Esophagus (tissue), 2 donors: ENCODE data around the gene LYPD1. TPM values are rescaled to one million over a fixed set of nuclear protein-coding genes. Genes with fewer than 3 reads are reported as not detected.

ENCODE experiments used
- H3K27ac ChIP-seq, 2 donors: one replicate each; pipeline ENCODE4 v1.5.1; 2013; ENCODE audit warnings: low read depth in 2 of 2, mild to moderate bottlenecking in 2 of 2, inconsistent platforms in 1 of 2, low read length in 1 of 2, moderate library complexity in 1 of 2
- H3K27me3 ChIP-seq, 2 donors: one replicate each; pipeline ENCODE4 v1.6.1; 2013; ENCODE audit warnings: low read length in 2 of 2, control low read depth in 1 of 2, mild to moderate bottlenecking in 1 of 2; ENCODE audit not compliant: insufficient read depth in 2 of 2, control insufficient read depth in 1 of 2
- H3K36me3 ChIP-seq, 2 donors: one replicate each; pipeline ENCODE4 v1.6.1; 2013; ENCODE audit warnings: low read length in 1 of 2; ENCODE audit not compliant: control insufficient read depth in 2 of 2, insufficient read depth in 2 of 2
- H3K4me1 ChIP-seq, 2 donors: one replicate each; pipeline ENCODE4 v1.6.1; 2013; ENCODE audit warnings: low read length in 1 of 2; ENCODE audit not compliant: control insufficient read depth in 2 of 2, insufficient read depth in 2 of 2
- H3K4me3 ChIP-seq, 2 donors: one replicate each; pipeline ENCODE4 v1.5.1; 2013; ENCODE audit warnings: low read length in 2 of 2, mild to moderate bottlenecking in 2 of 2, low read depth in 1 of 2, moderate library complexity in 1 of 2
- H3K9me3 ChIP-seq, 2 donors: one replicate each; pipeline ENCODE4 v1.6.1; 2013; ENCODE audit warnings: mild to moderate bottlenecking in 2 of 2, low read depth in 1 of 2, low read length in 1 of 2, moderate library complexity in 1 of 2; ENCODE audit not compliant: control insufficient read depth in 2 of 2, insufficient read depth in 1 of 2
- WGBS, 2 donors: extraction: QIAGEN DNeasy Blood & Tissue Kit; methylation state at CpG; one replicate each; pipeline ENCODE4 v1.1.7; 2013; 5-methylcytosine and 5-hydroxymethylcytosine counted together
- polyA plus RNA-seq, 2 donors: library from polyadenylated mRNA; stranded (reverse); fragments of 200-250 nt; gene quantifications; one replicate each; pipeline ENCODE4 v1.2.3, GENCODE V29; 2013
- donor health status: healthy with polysubstance abuse.
- donor health status: Bipolar disorder and iron deficiency.

LYPD1 gene
- polyA plus RNA-seq, 2 donors = 0.24 to 0.56 TPM

DNA sequence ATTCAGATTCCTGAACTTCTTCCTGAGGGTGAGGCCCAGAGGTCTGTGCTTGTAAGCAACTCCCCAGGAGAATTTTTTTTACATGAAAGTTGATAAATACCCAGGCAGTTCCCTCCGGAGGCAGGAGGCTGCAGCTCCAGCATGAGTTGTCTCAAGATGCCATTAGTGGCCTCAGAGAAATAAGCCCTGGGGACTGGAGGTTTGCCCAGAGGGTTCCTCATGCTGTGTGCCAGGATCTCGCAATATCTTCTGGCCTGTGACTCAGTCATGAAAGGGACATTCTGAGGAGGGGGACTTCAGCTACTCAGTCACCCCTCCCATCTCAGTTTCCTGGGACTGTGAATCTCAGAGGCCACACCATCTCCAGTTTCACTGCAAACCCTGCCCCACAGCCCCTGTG lies 49.9 kb downstream of the LYPD1 start:
- H3K4me1 ChIP-seq = peaks cover 0 to 5% of the 10 kb centered on the region in 2 donors
- 43 to 48% methylated on average over 2 of the region's 2 CpGs for WGBS, 2 donors
- no peaks in the 10 kb centered on the region for H3K27me3 ChIP-seq
- no peaks in the 10 kb centered on the region for H3K36me3 ChIP-seq
- no peaks in the 10 kb centered on the region for H3K9me3 ChIP-seq
- H3K27ac ChIP-seq = no peak overlapping the region
- H3K4me3 ChIP-seq = no peak overlapping the region

DNA sequence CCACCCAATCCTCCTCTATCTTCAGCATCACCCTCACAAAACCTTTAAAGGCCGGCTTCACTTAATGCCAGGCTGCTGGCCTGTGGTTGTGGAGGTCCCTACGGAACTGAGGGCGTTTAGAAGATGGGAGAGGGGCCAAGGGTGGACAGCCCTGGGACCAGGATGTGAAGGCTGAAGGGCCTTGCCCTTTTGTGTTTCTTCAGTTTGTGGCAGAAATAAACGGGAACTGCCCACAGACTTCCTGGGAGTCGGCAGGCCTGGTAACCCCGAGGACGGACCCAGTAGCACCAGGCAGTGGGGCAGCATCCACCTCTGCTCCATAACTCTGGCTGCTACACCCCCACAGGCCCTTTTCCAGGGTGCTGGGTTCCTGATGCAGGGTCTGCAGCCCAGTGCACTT lies 51.3 kb downstream of the LYPD1 start:
- Histone ChIP-seq H3K4me1 (peaks cover 0 to 5% of the 10 kb centered on the region in 2 donors), H3K27me3 (no peaks in the 10 kb centered on the region), H3K36me3 (no peaks in the 10 kb centered on the region), H3K4me3 (no peak overlapping the region), H3K9me3 (no peaks in the 10 kb centered on the region), H3K27ac (no peak overlapping the region)
- 84 to 89% methylated on average over 7 of the region's 7 CpGs for WGBS, 2 donors

DNA sequence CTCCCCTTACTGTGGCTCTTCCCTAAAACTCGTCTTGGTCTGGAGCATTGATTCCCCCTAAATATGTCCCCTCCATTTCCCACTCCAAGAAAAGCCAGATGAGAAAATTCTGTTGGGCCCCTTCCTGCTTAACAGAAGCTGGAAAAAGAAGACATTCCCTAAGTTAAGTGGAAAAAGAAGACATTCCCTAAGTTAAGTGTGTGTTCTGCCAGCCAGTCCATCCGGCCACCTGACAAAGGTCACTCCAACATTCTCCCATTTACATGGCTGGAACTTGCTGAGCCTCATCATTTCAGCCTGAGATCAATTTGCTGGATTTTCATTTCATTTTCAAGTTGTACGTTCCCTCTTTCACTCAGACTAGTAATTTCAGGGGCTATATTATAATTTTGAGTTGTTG lies 52.0 kb downstream of the LYPD1 start:
- WGBS, 2 donors = 67 to 84% methylated on average over 3 of the region's 3 CpGs
- Histone ChIP-seq H3K4me1 (peaks cover 0 to 5% of the 10 kb centered on the region in 2 donors), H3K27me3 (no peaks in the 10 kb centered on the region), H3K27ac (no peak overlapping the region), H3K9me3 (no peaks in the 10 kb centered on the region), H3K4me3 (no peak overlapping the region), H3K36me3 (no peaks in the 10 kb centered on the region)

DNA sequence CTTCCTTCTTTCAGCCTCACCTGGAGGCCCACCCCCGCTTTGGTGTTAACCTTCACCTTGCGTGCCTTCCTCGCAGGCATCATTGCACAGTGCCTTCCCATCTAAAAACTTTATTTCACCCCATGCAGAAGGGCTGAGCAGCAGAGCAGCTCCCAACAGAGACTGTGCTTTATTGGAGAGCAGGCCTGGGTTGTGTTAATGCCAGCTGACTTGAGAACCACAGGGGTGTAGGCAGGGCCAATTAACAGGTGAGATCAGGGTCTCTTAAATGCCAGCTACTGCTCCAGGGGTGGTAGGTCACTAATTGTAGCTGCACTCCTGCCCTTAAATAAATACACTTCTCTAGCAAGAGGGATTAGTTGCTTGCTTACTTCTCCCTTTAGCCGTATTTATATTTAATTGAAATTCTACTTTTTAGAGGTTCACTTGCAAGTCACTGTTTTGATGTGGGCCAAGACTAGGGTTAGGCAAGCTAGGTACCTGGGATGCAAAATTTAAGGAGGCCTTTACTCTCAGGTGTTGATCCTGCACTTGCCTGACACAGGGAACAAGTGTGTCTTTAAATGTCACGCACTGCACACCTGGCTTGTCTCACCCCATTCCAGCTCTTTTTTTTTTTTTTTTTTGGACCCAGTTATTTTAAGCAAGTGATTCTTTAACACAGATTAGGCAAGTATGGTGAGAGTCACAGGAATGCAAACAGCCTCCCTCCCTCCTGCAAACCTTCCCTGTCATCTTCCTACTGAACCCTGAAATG lies 54.5 kb downstream of the LYPD1 start:
- Histone ChIP-seq H3K4me1 (peaks cover 0 to 3% of the 10 kb centered on the region in 2 donors), H3K9me3 (no peaks in the 10 kb centered on the region), H3K27me3 (no peaks in the 10 kb centered on the region), H3K36me3 (no peaks in the 10 kb centered on the region), H3K4me3 (no peak overlapping the region), H3K27ac (no peak overlapping the region)
- 80 to 86% methylated on average over 5 of the region's 5 CpGs for WGBS, 2 donors

DNA sequence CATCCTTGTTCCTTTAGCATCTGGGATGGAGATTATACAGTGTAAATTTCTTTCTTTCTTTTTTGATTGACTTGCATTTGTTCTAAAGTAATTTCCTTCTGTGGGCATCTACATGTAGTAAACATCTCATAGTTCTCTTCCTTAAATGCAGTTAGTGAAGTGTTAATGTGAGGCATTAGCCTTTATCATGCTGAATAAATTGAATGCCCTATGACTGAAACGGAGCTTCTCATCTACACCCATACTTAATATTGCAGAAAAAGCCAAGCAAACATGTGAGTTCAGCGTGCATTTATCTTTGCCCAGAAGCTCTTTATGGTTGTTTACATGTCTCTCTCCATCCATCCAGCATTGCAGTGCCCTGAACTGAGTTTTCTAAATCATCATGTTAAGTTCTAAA lies 58.3 kb downstream of the LYPD1 start:
- no peak overlapping the region for H3K27ac ChIP-seq
- no peaks in the 10 kb centered on the region for H3K9me3 ChIP-seq
- WGBS, 2 donors = 66 to 71% methylated on average over 2 of the region's 2 CpGs
- no peaks in the 10 kb centered on the region for H3K27me3 ChIP-seq
- no peaks in the 10 kb centered on the region for H3K4me1 ChIP-seq
- no peak overlapping the region for H3K4me3 ChIP-seq
- H3K36me3 ChIP-seq = no peaks in the 10 kb centered on the region

DNA sequence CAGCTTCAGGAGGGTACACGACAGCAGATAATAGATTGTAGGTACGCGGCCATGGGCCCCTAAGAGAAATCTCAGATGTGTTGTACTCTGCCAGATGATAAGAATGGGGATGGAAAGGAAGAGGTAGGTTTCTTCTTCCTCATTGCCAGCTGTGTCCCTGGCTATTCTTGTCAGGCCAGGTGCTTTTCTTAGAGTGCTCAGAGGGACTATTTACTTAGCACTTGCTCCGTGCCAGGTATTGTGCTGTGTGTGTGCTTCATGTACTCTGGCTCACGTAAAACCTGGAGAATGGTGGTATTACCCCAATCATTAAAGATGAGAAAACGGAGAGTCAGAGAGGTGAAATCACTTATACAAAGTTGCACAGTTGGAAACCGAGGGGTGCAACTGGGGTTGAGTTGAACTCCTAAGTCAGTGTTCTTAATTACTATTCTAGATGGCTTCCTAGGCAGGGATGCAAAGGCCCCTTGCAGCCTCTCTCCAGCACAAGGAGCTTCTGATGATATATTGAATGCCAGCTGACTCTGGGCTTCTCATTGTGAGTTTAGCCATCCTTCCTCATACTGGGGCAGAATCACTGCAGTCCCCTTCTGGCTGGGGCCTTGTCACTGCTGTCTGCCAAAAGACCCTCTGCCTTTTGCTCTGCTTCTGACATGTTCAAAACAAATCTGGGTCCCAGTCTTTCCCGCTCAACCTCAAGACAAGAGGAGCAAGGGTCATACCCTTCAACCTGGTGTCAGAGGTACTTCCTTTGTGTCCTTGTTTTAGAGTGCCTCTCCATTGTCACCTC lies 60.7 kb downstream of the LYPD1 start:
- H3K27me3 ChIP-seq = peaks cover 0 to 2% of the 10 kb centered on the region in 2 donors
- no peak overlapping the region for H3K27ac ChIP-seq
- WGBS, 2 donors = 79 to 90% methylated on average over 8 of the region's 8 CpGs
- H3K36me3 ChIP-seq = no peaks in the 10 kb centered on the region
- peaks cover 0 to 3% of the 10 kb centered on the region in 2 donors for H3K4me1 ChIP-seq
- no peak overlapping the region for H3K4me3 ChIP-seq
- H3K9me3 ChIP-seq = no peaks in the 10 kb centered on the region

DNA sequence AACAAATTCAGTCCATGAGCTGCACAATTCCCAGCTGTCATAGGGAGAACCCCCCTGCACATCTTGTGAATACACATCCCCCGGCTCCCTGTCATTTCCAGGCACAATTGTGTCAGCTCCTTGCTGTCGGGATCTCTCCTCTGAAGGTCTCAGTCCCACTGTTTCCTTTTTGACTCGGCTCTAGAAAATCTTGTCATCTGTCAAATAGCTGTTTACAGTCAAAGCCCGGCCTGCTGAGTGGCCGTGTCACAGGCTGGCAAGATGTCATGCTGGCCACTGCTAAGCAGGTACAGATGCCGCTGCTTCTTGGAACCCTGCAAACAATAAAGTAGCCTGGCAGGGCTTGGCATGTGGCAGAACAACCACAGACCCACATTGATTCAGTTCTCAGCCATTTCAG lies 61.7 kb downstream of the LYPD1 start:
- Histone ChIP-seq H3K9me3 (no peaks in the 10 kb centered on the region), H3K4me1 (peaks cover 0 to 3% of the 10 kb centered on the region in 2 donors), H3K27me3 (peaks cover 0 to 2% of the 10 kb centered on the region in 2 donors), H3K36me3 (no peaks in the 10 kb centered on the region), H3K4me3 (no peak overlapping the region), H3K27ac (no peak overlapping the region)
- WGBS, 2 donors = 69 to 76% methylated on average over 6 of the region's 6 CpGs

DNA sequence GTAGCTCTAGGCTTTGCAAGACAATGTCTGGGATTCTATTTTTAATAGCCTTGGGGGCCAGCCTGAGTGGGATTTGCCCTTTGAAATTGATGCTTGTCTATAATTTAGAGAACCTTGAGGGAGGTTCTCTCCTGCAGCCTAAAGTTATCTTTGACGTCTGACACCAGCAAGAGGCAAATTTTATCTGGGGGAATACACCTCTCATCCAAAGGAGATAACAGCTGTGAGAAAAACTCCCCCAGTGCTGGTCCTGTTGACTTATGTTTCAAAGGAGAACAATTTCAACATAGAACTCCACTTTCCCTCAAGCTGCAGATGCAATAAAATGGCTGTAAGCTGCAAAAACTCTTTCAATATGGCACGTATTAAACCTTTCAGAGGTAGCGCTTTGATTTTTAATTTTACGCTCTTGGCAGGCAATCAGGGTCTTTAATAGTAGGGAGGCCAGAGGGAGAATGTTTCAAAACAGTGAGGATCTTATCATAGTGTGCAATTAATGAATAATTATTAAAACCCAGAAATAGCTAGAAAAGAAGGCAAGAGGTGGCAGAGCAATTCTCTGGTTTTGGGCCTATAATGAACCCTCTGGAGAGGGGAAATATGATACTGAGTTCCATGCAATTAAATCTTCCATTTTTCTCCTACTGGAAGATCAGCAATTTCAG lies 62.4 kb downstream of the LYPD1 start:
- Histone ChIP-seq H3K9me3 (no peaks in the 10 kb centered on the region), H3K27me3 (peaks cover 0 to 2% of the 10 kb centered on the region in 2 donors), H3K4me1 (peaks cover 0 to 3% of the 10 kb centered on the region in 2 donors), H3K27ac (no peak overlapping the region), H3K36me3 (no peaks in the 10 kb centered on the region), H3K4me3 (no peak overlapping the region)
- 85 to 87% methylated on average over 4 of the region's 4 CpGs for WGBS, 2 donors

DNA sequence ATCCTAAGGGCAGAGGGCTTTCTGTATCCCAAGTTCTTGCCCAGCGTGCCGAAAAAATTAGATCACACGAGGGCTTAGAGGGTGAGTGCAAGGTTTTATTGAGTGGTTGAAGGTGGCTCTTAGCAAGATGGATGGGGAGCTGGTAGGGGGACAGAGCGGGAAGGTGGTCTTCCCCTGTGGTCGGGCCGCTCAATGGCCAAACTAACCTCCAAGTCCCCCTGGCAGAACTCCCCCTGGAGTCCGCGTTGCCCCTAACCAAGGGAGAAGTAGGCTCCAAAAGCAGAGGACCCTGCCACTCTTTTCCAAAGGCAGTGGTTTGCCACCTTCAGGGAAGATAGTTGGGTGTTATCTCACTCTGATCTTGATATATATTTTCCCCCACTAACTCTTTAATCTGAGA lies 63.4 kb downstream of the LYPD1 start:
- Histone ChIP-seq H3K9me3 (no peaks in the 10 kb centered on the region), H3K27me3 (peaks cover 0 to 2% of the 10 kb centered on the region in 2 donors), H3K4me3 (no peak overlapping the region), H3K27ac (no peak overlapping the region), H3K36me3 (no peaks in the 10 kb centered on the region), H3K4me1 (peaks cover 0 to 3% of the 10 kb centered on the region in 2 donors)
- 79 to 90% methylated on average over 8 of the region's 8 CpGs for WGBS, 2 donors
